ACHN (cell line): ENCODE results near the gene SNX7.
A peak's percentile ranks its signal among the peaks of the same experiment; 100 is the strongest.

Source experiments
- DNase-seq: peaks from one replicate; pipeline ENCODE4 v3.0.0-alpha.2; 2015
- in situ Hi-C: cut with HindIII; loops from 2 replicates; pipeline ENCODE4 v1.10.0; 2017; ENCODE audit warnings: low sequenced_read_pairs, low pct_ligation_motif_present, low pct_unique_long_range_greater_than_20kb

Gene SNX7

GRCh38 chr1:98661544-98662355, at the start of gene SNX7:
Gene SNX7, plus strand, starts transcription at chr1:98661721. Its CDS starts 11 bp downstream, at chr1:98661732.
- in situ Hi-C loops = no loop called here
- DNase-seq = peak; percentile 80

DNA sequence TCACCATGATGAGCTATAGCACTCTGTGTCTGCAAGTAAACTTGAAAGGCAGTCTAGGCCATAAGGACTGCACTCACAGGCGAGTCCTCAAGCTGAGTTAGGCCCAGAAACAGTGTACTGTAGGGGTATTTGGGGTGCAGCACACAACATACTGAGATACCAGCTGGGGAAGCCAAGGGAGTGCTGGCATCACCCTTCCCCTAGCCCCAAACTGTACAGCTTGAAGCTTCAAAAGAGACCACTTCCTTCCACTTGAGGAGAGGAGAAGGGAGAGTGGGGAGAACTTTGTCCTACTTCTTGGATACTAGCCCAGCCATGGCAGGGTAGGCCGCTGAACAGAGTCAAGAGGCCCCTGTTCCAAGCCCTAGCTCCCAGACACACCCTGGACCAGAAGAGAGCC, 24.2 kb upstream of the SNX7 start:
- in situ Hi-C loops = no loop called here
- no peak for DNase-seq

GRCh38 chr1:98638185-98638584, 23.3 kb upstream of the SNX7 start:
- in situ Hi-C loops = no loop called here
- DNase-seq = no peak

DNA sequence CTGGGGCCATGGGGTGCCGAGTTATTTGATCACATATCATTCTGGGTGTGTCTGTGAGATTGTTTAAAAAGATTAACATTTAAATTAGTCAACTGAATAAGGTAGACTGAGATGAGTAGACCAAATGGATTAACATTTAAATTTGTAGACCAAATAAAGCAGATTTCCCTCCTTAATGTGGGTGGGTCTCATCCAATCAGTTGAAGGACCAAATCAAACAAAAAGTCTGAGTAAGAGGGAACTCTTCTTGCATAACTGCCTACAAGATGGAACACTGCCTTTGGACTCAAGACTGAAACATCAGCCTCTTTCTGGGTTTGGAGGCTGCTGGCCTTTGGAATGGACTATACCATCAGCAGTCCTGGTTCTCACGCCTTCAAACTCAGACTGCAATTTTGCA, 17.0 kb upstream of the SNX7 start:
- in situ Hi-C loops = no loop called here
- DNase-seq = no peak

DNA sequence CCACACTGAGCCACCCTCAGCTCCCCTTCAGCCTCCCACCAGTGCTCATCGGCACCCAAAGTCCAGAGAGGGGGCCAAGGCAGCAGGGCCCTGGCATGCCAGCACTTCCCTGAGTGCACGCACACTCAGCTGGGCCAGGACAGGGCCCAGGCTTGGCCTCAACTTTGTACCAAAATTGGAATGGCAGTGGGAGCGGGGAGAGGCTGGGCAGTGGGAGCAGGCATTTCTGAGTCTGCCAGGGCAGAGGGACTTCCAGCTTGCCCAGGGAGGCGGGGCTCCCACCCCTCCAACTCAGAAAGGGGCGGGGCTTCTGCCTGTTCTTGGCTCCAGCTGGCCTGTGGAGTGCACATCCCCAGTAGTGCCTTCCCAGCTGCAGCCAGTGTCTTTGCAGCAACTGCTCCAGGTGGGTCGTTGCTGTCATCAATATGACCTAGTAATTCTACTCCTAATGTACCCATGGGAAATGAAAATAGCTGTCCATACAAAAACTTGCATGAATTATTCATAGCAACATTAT, 10.3 kb upstream of the SNX7 start:
- DNase-seq = no peak
- in situ Hi-C loops = no loop called here

GRCh38 chr1:98653123-98653522, 8.4 kb upstream of the SNX7 start:
- no peak for DNase-seq
- in situ Hi-C loops = no loop called here

DNA sequence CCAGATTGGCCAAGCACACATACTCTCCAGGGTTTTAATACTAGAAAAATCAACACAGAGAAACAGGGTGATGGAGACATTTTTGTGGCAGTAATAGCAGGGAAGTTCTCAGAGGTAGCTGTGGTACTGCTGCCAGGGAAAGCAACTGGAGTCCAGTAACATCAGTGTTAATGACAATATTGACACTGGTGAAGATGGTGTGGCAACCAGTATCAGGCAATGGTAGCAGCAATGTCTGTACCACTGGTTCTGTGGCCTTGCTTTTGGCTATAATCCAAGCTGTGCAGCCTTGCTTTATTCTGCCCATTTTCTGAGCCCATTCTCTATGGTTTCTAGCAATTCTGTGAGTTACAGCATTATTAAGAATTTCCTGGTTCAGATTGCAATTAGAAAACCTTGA, 1.6 kb upstream of the SNX7 start:
- in situ Hi-C loops = no loop called here
- no peak for DNase-seq

- DNase-seq = no peak
- in situ Hi-C loops = no loop called here
These were observed 479 bp upstream of the SNX7 start for GRCh38 chr1:98660940-98661543.

DNA sequence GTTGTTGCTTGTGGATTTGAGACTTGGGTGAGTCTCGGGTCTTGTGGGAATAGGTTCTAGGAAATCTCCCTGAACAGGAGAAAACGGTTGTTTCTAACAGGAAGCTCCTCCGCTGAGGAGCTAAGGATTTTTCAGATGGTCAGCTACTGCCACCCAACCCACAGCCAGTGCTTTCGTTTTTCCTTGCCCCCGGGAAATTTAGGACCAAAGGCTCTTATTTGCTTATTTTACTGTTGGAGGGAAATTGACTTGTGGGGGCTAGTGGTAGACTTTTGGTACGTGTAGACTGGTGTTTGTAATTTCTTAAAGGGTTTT, 792 bp downstream of the SNX7 start:
- in situ Hi-C loops = no loop called here
- DNase-seq = peak; percentile 53

GRCh38 chr1:98668733-98669132, 7.2 kb downstream of the SNX7 start:
- no peak for DNase-seq
- in situ Hi-C loops = no loop called here

DNA sequence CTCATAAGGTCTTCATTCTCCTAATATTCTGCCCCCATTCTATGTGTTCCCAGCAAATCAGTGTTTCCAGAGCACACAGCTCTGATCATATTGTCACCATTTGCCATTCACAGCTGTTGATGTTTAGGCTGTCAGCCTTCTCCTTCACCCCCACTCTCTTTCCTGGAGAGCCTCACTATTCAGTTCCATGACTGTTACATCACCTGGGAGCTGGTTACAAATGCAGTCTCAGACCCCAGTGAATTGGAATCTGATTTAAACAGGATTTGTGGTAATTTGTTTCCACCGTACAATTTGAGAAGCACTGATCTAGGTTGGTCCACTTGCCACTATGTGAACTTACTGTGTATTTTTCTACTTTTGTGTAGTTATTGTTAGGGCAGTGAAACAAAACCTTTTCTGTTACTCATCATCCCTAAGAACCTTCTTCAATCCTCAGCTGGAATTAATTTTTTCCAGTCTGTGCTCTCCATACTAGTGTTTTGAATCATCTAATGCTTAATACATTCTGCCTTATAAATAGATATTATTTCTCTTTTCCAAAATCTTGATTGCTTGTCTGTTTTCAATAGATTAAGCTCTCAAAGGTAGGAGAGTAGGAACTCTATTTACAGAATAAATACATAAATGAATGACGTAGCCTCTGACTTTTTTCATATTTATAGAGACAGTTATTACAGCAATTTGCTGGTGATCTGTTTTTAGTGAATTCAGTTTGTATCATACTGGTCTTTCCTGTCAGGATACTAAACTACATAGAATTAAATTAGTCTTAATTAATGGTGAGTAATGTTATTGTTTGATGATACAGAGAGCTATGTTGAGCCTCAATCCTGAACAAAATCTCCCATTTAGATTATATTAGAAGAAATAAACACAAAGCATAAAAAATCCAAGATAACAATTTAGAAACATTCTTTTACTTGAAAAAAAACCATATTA, 8.1 kb downstream of the SNX7 start:
- DNase-seq = no peak
- in situ Hi-C loops = no loop called here

DNA sequence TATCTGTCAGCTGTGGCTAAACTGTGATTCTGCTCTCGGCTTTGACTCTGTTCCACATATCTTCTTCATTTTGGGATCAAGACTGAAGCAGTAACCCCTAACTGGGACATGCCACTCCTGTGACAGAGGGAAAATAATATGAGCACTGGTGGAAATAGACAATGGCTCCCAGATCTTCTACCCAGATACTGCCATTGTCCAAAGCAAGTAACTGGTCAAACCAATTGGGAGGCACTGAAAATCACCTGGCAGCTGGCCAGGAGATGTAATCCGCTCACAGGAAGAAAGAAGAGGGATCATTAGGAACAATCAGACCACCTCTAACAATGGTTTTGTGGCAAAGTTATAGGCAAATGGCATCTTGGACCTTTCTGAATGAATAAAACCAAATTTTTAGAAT, 10.7 kb downstream of the SNX7 start:
- in situ Hi-C loops = no loop called here
- DNase-seq = no peak

GRCh38 chr1:98674075-98674781, 12.7 kb downstream of the SNX7 start:
- DNase-seq = no peak
- in situ Hi-C loops = no loop called here

DNA sequence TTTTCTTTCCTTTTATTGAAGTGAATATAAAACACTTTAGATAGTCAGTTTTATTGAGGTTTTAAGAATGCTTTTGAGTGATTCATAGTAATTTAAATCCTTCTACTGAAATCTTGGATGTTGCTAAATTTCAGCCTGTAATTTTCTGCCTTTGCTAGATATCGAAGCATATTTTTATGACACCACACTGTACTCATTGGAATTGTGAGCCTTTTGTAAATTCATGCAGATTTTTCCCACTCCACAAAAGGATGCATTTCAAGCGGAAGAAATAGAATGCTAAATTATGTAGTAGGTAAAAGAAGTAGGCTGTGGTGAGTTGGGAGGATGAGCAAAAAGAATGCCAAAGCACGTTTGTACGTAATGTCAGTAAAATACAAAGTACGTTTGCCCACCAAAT, 13.8 kb downstream of the SNX7 start:
- no peak for DNase-seq
- in situ Hi-C loops = no loop called here

DNA sequence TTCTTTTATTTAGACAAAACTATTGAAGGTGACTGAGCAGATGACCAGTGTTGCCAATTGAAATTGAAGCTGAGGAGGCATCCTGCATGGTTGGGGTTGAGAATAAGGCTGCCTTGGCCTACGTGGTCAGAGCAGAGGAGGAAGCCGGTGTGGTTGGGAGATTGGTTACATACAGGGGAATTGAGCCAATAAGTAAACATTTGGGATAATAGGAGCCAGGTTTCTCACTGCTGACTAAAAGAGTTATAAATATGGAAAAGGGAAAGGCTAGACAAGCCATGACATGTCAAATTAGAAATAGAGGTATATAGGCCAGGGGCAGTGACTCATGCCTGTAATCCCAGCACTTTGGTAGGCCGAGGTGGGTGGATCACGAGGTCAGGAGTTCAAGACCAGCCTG, 15.8 kb downstream of the SNX7 start:
- no peak for DNase-seq
- in situ Hi-C loops = no loop called here

- in situ Hi-C loops = no loop called here
- no peak for DNase-seq
These were observed 20.3 kb downstream of the SNX7 start for GRCh38 chr1:98681812-98682211.

DNA sequence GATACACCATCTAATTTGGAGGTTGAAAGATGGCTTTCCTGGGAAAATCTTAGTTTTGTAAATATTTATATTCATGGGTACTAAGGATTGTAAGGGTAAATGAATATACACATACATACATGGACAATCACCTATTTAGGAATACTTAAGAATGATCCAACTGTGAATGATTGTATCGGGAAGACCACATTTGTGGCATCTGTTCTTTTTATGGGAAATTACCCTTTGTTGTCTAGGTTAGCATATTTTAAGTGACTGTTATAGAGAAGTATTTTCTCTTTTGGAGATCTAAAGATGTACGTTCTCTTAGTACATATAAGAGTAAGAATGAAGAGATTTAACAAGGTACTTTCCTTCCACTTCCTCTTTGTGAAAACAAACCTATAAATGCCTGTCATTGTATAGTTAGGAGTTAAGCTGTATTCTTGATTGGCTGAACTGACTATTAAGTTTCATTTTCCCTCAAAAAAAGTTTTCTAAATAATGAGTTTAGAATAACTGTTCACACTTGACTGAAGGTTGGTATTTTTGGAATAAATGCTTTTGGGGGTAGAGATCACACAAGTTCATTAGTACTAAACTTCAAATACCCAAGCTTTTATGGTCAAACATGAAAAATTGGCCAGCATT, 26.7 kb downstream of the SNX7 start:
- no peak for DNase-seq
- in situ Hi-C loops = no loop called here

- no peak for DNase-seq
- in situ Hi-C loops = no loop called here
These were observed 29.1 kb downstream of the SNX7 start for GRCh38 chr1:98690576-98690975.
